RWPE2 (cell line): ENCODE data around the gene SPRED2.

Experiments
- ATAC-seq: fragments of 200-7000 bp; cut with Tn5 transposase; 3 replicates; pipeline ENCODE4 v1.9.1; 2021; ENCODE audit warnings: low read depth
- DNase-seq: peaks from one replicate; pipeline ENCODE4 v3.0.0-alpha.2; 2020; ENCODE audit warnings: low spot score
- H3K27ac ChIP-seq: fragments of 450-650 bp; 2 replicates; pipeline ENCODE4 v1.5.1; 2017; ENCODE audit warnings: mild to moderate bottlenecking; ENCODE audit not compliant: poor library complexity, severe bottlenecking
- H3K27me3 ChIP-seq: fragments of 250-450 bp; sonication (Bioruptor Pico); 2 replicates; pipeline ENCODE4 v1.5.1; 2021; ENCODE audit warnings: mild to moderate bottlenecking, moderate library complexity; ENCODE audit not compliant: insufficient read depth, poor library complexity, severe bottlenecking
- H3K36me3 ChIP-seq: fragments of 250-450 bp; sonication (Bioruptor Pico); 2 replicates; pipeline ENCODE4 v1.5.1; 2020; ENCODE audit warnings: low read depth, mild to moderate bottlenecking, moderate library complexity
- H3K4me1 ChIP-seq: fragments of 250-450 bp; sonication (Bioruptor Pico); 2 replicates; pipeline ENCODE4 v1.5.1; 2021; ENCODE audit warnings: mild to moderate bottlenecking, moderate library complexity; ENCODE audit not compliant: insufficient read depth, poor library complexity, severe bottlenecking
- H3K4me3 ChIP-seq: fragments of 250-450 bp; sonication (Bioruptor Pico); 2 replicates; pipeline ENCODE4 v1.5.1; 2021; ENCODE audit warnings: mild to moderate bottlenecking, moderate library complexity; ENCODE audit not compliant: severe bottlenecking
- H3K9me3 ChIP-seq: fragments of 250-450 bp; sonication (Bioruptor Pico); 2 replicates; pipeline ENCODE4 v1.5.1; 2021; ENCODE audit warnings: mild to moderate bottlenecking, moderate library complexity; ENCODE audit not compliant: severe bottlenecking
- CTCF ChIP-seq: fragments of 450-650 bp; IDR thresholded peaks from one replicate; pipeline ENCODE4 v1.5.1; 2017; ENCODE audit warnings: mild to moderate bottlenecking, moderate library complexity; ENCODE audit not compliant: poor library complexity, severe bottlenecking

Gene SPRED2

DNA sequence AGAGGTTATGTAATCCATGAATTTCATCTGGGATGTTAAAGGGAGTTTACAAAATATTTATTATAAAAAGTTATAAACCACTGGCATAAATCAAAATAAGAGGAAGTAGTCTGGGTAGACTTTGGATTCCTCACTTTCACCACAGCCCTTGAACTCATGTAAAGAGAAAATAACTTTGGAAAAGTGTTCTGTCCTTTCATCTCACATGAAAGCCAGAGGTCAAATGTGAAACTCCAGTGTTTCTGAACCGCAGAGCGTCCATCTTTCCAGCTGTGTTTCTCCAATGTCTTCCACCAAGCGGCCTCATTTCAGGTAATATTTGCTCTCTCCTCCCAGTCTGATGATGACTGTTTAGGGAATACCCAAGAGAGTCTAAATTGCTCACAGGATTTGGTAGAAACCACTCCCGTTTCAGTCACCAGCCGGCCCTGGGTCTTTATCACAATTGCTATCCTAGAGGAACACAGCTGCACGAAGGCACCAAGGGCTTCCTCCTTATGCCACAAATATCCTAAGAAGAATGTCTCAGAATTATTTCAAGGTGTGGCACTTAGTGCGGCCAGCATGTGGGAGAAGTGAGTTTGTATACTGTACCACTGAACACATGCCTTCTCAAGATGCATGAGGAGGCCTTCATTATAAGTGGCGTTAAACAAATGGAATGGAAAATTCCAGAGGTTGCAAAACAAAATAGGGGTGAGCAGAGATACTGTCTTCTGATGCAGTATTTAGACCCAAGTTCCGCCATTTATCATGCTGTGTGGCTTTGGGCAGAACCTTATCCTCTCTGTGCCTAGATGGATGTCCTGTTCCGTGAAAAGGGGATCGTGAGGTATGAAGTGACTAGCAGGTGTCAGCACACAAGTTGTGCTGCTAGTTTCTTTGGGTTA lies 140.9 kb downstream of the SPRED2 start:
- Histone ChIP-seq H3K4me1 (no peaks in the 10 kb centered on the region), H3K9me3 (no peaks in the 10 kb centered on the region), H3K36me3 (no peaks in the 10 kb centered on the region), H3K4me3 (no peak overlapping the region), H3K27me3 (no peaks in the 10 kb centered on the region), H3K27ac (no peak overlapping the region)
- no peak for DNase-seq
- TF ChIP-seq CTCF, result no peak
- no peak for ATAC-seq

DNA sequence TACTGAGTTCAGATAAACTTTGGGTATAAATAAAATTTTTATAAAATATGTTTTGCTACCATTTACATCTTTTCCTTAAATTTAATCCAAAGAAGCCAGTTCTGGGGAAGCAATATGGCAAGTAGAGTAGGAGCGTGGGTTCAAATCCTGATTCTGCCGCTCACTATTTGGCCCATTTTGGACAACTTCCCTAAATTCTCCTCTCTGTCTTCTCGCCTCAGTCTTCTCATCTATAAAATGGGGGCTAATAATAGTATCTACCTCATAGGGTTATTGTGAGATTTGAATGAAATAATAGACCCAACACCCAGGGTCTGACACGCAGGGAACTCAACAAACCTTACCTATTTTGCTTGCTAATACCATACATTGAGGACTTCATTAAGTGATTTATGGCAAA lies 145.0 kb downstream of the SPRED2 start:
- Histone ChIP-seq H3K9me3 (no peaks in the 10 kb centered on the region), H3K4me1 (no peaks in the 10 kb centered on the region), H3K4me3 (no peak overlapping the region), H3K27me3 (no peaks in the 10 kb centered on the region), H3K36me3 (no peaks in the 10 kb centered on the region), H3K27ac (no peak overlapping the region)
- DNase-seq (no peak), ATAC-seq (no peak)
- no peak for TF ChIP-seq CTCF

DNA sequence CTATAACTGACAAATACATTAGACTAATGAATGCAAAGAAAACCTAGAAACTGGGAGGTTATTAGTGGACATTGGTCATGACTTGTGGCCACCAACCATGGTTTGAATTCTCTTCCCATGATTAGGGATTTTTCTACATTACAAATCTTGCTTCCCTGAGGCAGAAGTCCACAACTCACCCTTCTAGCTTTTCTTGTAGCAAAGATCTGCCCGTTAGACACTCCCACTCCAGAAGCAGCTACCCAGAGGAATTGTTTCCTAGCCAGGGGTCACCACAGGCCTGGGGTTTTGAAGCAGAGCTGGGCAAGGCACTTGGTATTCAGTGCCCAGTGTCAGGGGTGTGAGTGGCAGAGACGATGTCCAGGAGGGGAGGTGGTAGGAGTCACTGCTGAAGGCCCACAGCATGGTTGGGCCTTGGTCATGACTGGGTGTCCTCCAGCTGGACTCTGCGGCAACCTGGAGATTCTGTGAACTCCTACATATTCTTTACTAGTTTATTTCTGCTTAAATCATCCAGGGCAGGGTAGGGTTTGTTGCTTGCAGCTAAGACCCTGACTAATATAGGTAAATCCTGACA lies 149.8 kb downstream of the SPRED2 start:
- Histone ChIP-seq H3K4me3 (no peak overlapping the region), H3K36me3 (no peaks in the 10 kb centered on the region), H3K4me1 (no peaks in the 10 kb centered on the region), H3K27me3 (no peaks in the 10 kb centered on the region), H3K27ac (no peak overlapping the region), H3K9me3 (no peaks in the 10 kb centered on the region)
- ATAC-seq (0 out of 3 replicates have a peak, but pooled peaks have one; percentile 10), DNase-seq (no peak)
- no peak for TF ChIP-seq CTCF

DNA sequence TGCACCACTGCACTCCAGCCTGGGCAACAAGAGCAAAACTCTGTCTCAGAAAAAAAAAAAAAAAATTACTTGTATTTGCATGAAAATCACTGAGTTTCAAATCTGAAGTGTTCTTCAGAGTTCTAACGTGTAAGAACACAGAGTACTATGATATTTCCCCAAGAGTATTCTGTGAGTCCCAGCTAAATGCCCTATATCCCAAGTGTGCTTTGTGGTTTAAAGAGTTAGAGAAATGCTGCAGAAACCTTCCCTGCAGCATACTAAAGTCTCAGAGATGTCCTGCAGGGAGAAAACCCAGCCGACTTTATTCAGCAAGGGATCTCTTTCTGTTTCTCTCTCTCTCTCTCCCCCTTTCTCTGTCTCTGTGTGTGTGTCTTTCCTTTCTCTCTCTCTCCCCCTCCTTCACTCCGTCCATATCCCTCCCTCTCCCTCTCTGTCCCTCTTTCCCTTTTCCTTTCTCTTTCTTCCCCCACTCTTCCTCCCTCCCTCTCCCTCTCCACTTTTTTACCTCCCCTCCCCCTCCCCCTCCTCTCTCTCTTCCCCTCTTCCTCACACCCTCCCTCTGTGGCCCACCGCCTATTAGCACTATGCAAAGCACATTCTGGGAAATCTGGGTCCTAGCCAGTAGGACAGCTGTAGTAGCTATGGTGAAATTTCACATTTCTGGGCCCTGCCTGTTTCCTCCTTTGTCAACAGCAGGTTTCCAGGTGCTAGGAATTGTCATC lies 150.6 kb downstream of the SPRED2 start:
- ATAC-seq (no peak; the same call in 2 of the 3 replicates), DNase-seq (no peak)
- no peaks in the 10 kb centered on the region for H3K36me3 ChIP-seq
- H3K27ac ChIP-seq, result no peak overlapping the region
- H3K27me3 ChIP-seq, result no peaks in the 10 kb centered on the region
- no peak for TF ChIP-seq CTCF
- no peaks in the 10 kb centered on the region for H3K4me1 ChIP-seq
- no peaks in the 10 kb centered on the region for H3K9me3 ChIP-seq
- H3K4me3 ChIP-seq, result no peak overlapping the region
